ENCODE results near the gene NUAK2.

Gene NUAK2

DNA sequence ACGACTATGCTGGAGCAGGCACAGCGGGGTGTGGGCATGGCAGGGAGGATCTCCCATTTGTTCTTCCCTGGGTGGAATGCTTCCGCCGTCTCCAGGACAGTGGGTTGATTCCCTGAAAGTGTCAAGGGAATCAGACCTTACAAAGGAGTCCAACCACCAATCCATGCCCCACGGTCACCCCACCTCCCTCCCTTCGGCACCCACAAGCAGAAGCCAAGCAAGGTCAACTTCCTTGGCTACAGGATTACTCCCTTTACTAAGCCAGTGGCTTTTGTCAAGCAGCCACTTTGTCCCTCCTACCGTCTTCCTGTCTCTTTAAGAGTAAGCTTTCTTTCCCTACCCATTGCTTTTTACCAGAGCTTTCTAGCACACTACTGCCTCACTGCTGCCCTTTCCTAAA lies 15.9 kb upstream of the NUAK2 start:
- no peaks in the 10 kb centered on the region for H3K9me3 ChIP-seq (ENCODE audit: control insufficient read depth, low read length)
- no peak for DNase-seq
- no peak overlapping the region for H2BK5ac ChIP-seq (ENCODE audit: low read depth, low read length, poor library complexity, severe bottlenecking)
- no peaks in the 10 kb centered on the region for H3K36me3 ChIP-seq (ENCODE audit: control insufficient read depth in 1 of 2, insufficient read depth in 2 of 2, low read depth in 1 of 2, low read length in 2 of 2)
- no peak overlapping the region for H3K14ac ChIP-seq (ENCODE audit: low read length in 2 of 2)
- no peak overlapping the region for H4K8ac ChIP-seq (ENCODE audit: low read length)
- no peaks in the 10 kb centered on the region for H3K4me1 ChIP-seq (ENCODE audit: control insufficient read depth, insufficient read depth, low read depth, low read length)
- H3K4me3 ChIP-seq (ENCODE audit: insufficient read depth in 1 of 2, low read depth in 1 of 2, low read length in 2 of 2): no peak overlapping the region
- no peak overlapping the region for H2BK15ac ChIP-seq (ENCODE audit: low read depth, poor library complexity, severe bottlenecking)
- no peak overlapping the region for H3K4me2 ChIP-seq (ENCODE audit: low read length, poor library complexity, severe bottlenecking)
- H2AFZ ChIP-seq (ENCODE audit: low read depth, low read length): no peak overlapping the region
- no peak overlapping the region for H3K9ac ChIP-seq (ENCODE audit: low read length)
- no peak overlapping the region for H2BK120ac ChIP-seq (ENCODE audit: low read depth, low read length)
- no peak overlapping the region for H4K91ac ChIP-seq (ENCODE audit: low read length)
- no peak overlapping the region for H3K27ac ChIP-seq (ENCODE audit: low read length, poor library complexity, severe bottlenecking)
- peak overlapping the region in 1 of 2 experiments; percentile 5 for H3K23ac ChIP-seq (ENCODE audit: low read length in 2 of 2)
- no peak overlapping the region for H2BK12ac ChIP-seq (ENCODE audit: low read length in 2 of 2)
- WGBS: 69% methylated on average over 7 of the region's 7 CpGs
- H3K27me3 ChIP-seq (ENCODE audit: control insufficient read depth in 1 of 2, insufficient read depth in 1 of 2, low read length in 2 of 2): peaks cover 40 to 72% of the 10 kb centered on the region in 2 experiments
- H2AK5ac ChIP-seq (ENCODE audit: low read length, severe bottlenecking): no peak overlapping the region
- no peaks in the 10 kb centered on the region for H3K79me1 ChIP-seq (replicated peaks; ENCODE audit: low read length, poor library complexity, severe bottlenecking)
- no peak overlapping the region for H3K18ac ChIP-seq (ENCODE audit: low read depth in 1 of 2, low read length in 2 of 2)
- H3K4ac ChIP-seq (ENCODE audit: low read depth in 1 of 2, low read length in 2 of 2): no peak overlapping the region

DNA sequence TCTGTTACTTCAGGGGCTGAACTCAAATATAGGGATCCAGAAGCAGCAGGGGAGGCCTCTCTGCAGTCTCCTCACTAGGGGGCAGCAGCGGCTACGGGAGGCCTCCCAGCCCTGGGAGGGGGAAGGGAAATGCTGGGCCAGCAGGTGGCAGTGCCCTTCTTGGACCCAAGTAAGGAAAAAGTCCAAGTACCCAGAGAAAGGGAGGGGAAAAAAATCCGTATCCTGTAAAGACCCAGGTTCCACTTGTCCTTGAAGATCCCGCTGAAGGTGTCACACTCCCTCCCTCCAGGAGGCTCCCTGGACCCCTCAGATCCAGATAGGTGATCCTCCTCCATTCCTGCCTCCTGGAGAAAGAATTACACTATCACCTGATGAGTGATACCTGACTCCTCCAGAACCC lies 14.1 kb upstream of the NUAK2 start:
- H2BK12ac ChIP-seq (ENCODE audit: low read length in 2 of 2): no peak overlapping the region
- no peak overlapping the region for H3K27ac ChIP-seq (ENCODE audit: low read length, poor library complexity, severe bottlenecking)
- H3K9ac ChIP-seq (ENCODE audit: low read length): no peak overlapping the region
- H3K18ac ChIP-seq (ENCODE audit: low read depth in 1 of 2, low read length in 2 of 2): no peak overlapping the region
- peaks cover 36 to 82% of the 10 kb centered on the region in 2 experiments for H3K27me3 ChIP-seq (ENCODE audit: control insufficient read depth in 1 of 2, insufficient read depth in 1 of 2, low read length in 2 of 2)
- no peak overlapping the region for H2AK5ac ChIP-seq (ENCODE audit: low read length, severe bottlenecking)
- no peak overlapping the region for H3K4me2 ChIP-seq (ENCODE audit: low read length, poor library complexity, severe bottlenecking)
- H4K8ac ChIP-seq (ENCODE audit: low read length): no peak overlapping the region
- no peaks in the 10 kb centered on the region for H3K9me3 ChIP-seq (ENCODE audit: control insufficient read depth, low read length)
- no peak overlapping the region for H3K14ac ChIP-seq (ENCODE audit: low read length in 2 of 2)
- no peak overlapping the region for H3K23ac ChIP-seq (ENCODE audit: low read length in 2 of 2)
- H2BK5ac ChIP-seq (ENCODE audit: low read depth, low read length, poor library complexity, severe bottlenecking): no peak overlapping the region
- H4K91ac ChIP-seq (ENCODE audit: low read length): no peak overlapping the region
- no peaks in the 10 kb centered on the region for H3K36me3 ChIP-seq (ENCODE audit: control insufficient read depth in 1 of 2, insufficient read depth in 2 of 2, low read depth in 1 of 2, low read length in 2 of 2)
- no peak overlapping the region for H2BK120ac ChIP-seq (ENCODE audit: low read depth, low read length)
- WGBS: 12% methylated on average over 4 of the region's 4 CpGs
- H3K79me1 ChIP-seq (replicated peaks; ENCODE audit: low read length, poor library complexity, severe bottlenecking): no peaks in the 10 kb centered on the region
- DNase-seq: peak; percentile 72
- H2BK15ac ChIP-seq (ENCODE audit: low read depth, poor library complexity, severe bottlenecking): no peak overlapping the region
- H3K4me1 ChIP-seq (ENCODE audit: control insufficient read depth, insufficient read depth, low read depth, low read length): no peaks in the 10 kb centered on the region
- H3K4ac ChIP-seq (ENCODE audit: low read depth in 1 of 2, low read length in 2 of 2): no peak overlapping the region
- no peak overlapping the region for H2AFZ ChIP-seq (ENCODE audit: low read depth, low read length)
- no peak overlapping the region for H3K4me3 ChIP-seq (ENCODE audit: insufficient read depth in 1 of 2, low read depth in 1 of 2, low read length in 2 of 2)

DNA sequence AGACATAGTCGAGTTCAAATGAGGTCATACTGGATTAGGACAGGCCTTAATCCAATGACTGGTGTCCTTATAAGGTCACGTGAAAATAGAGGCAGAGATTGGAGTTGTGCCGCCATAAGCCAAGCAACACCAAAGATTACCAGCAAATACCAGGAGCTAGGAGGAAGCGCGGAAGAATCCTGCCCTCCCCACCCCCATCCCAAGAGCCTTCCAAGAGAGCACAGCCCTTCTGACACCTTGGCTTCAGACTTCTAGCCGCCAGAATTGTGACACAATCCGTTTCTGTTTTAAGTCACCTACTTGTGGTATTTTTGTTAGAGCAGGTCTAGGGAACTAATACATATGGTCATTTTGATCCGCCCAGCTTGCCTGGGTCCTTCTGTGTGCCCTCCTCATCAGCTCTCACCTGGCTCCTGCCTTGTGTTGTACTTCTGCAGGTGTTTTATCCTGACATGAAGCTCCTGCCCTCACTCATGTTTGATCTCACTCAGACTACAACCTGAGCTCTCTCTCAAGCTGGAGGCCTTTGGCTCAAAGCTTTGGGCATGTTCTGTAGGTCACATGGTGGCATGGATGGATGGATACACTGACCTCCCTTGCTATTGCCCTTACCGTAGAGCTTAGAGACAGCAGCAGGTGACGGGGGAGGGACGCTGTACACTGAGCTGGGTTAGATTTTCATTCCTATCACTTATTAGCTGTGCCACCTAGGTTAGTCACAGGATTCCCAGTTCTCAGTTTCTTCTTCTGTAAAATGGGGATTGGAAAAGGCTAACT lies 10.7 kb upstream of the NUAK2 start:
- Histone ChIP-seq H2BK15ac (ENCODE audit: low read depth, poor library complexity, severe bottlenecking) (no peak overlapping the region), H3K27me3 (ENCODE audit: control insufficient read depth in 1 of 2, insufficient read depth in 1 of 2, low read length in 2 of 2) (peaks cover 28 to 88% of the 10 kb centered on the region in 2 experiments), H3K14ac (ENCODE audit: low read length in 2 of 2) (no peak overlapping the region), H3K36me3 (ENCODE audit: control insufficient read depth in 1 of 2, insufficient read depth in 2 of 2, low read depth in 1 of 2, low read length in 2 of 2) (no peaks in the 10 kb centered on the region), H2AFZ (ENCODE audit: low read depth, low read length) (no peak overlapping the region), H3K4me1 (ENCODE audit: control insufficient read depth, insufficient read depth, low read depth, low read length) (peaks cover 7% of the 10 kb centered on the region), H3K18ac (ENCODE audit: low read depth in 1 of 2, low read length in 2 of 2) (no peak overlapping the region), H3K4ac (ENCODE audit: low read depth in 1 of 2, low read length in 2 of 2) (no peak overlapping the region), H3K9ac (ENCODE audit: low read length) (no peak overlapping the region), H3K79me1 (replicated peaks; ENCODE audit: low read length, poor library complexity, severe bottlenecking) (no peaks in the 10 kb centered on the region), H4K8ac (ENCODE audit: low read length) (no peak overlapping the region), H3K27ac (ENCODE audit: low read length, poor library complexity, severe bottlenecking) (no peak overlapping the region), H3K23ac (ENCODE audit: low read length in 2 of 2) (no peak overlapping the region), H3K4me2 (ENCODE audit: low read length, poor library complexity, severe bottlenecking) (no peak overlapping the region), H2AK5ac (ENCODE audit: low read length, severe bottlenecking) (no peak overlapping the region), H2BK12ac (ENCODE audit: low read length in 2 of 2) (no peak overlapping the region), H3K9me3 (ENCODE audit: control insufficient read depth, low read length) (no peaks in the 10 kb centered on the region), H3K4me3 (ENCODE audit: insufficient read depth in 1 of 2, low read depth in 1 of 2, low read length in 2 of 2) (no peak overlapping the region), H4K91ac (ENCODE audit: low read length) (no peak overlapping the region), H2BK120ac (ENCODE audit: low read depth, low read length) (no peak overlapping the region), H2BK5ac (ENCODE audit: low read depth, low read length, poor library complexity, severe bottlenecking) (no peak overlapping the region)
- WGBS: 84% methylated on average over 9 of the region's 11 CpGs
- DNase-seq: no peak

- Histone ChIP-seq H3K4me1 (ENCODE audit: control insufficient read depth, insufficient read depth, low read depth, low read length) (peaks cover 8% of the 10 kb centered on the region), H2BK15ac (ENCODE audit: low read depth, poor library complexity, severe bottlenecking) (no peak overlapping the region), H3K9ac (ENCODE audit: low read length) (no peak overlapping the region), H2AFZ (ENCODE audit: low read depth, low read length) (no peak overlapping the region), H3K36me3 (ENCODE audit: control insufficient read depth in 1 of 2, insufficient read depth in 2 of 2, low read depth in 1 of 2, low read length in 2 of 2) (no peaks in the 10 kb centered on the region), H3K27me3 (ENCODE audit: control insufficient read depth in 1 of 2, insufficient read depth in 1 of 2, low read length in 2 of 2) (peaks cover 16 to 81% of the 10 kb centered on the region in 2 experiments), H4K91ac (ENCODE audit: low read length) (no peak overlapping the region), H3K18ac (ENCODE audit: low read depth in 1 of 2, low read length in 2 of 2) (no peak overlapping the region), H3K14ac (ENCODE audit: low read length in 2 of 2) (no peak overlapping the region), H2BK5ac (ENCODE audit: low read depth, low read length, poor library complexity, severe bottlenecking) (no peak overlapping the region), H3K27ac (ENCODE audit: low read length, poor library complexity, severe bottlenecking) (no peak overlapping the region), H3K9me3 (ENCODE audit: control insufficient read depth, low read length) (no peaks in the 10 kb centered on the region), H3K4ac (ENCODE audit: low read depth in 1 of 2, low read length in 2 of 2) (no peak overlapping the region), H3K4me3 (ENCODE audit: insufficient read depth in 1 of 2, low read depth in 1 of 2, low read length in 2 of 2) (no peak overlapping the region), H3K79me1 (replicated peaks; ENCODE audit: low read length, poor library complexity, severe bottlenecking) (no peaks in the 10 kb centered on the region), H2BK12ac (ENCODE audit: low read length in 2 of 2) (no peak overlapping the region), H2BK120ac (ENCODE audit: low read depth, low read length) (no peak overlapping the region), H4K8ac (ENCODE audit: low read length) (no peak overlapping the region), H2AK5ac (ENCODE audit: low read length, severe bottlenecking) (no peak overlapping the region), H3K23ac (ENCODE audit: low read length in 2 of 2) (no peak overlapping the region), H3K4me2 (ENCODE audit: low read length, poor library complexity, severe bottlenecking) (no peak overlapping the region)
- no peak for DNase-seq
- WGBS: 57% methylated on average over 1 of the region's 2 CpGs
Observed at GRCh38 chr1:205330150-205330549, 8.6 kb upstream of the NUAK2 start.
